Measurements from ENCODE around the gene C2CD3. TPM values are rescaled to one million over a fixed set of nuclear protein-coding genes. Genes with fewer than 3 reads are reported as not detected.
"Not testable (repeated sequence)": the region's sequence is repeated elsewhere in the genome, so short reads cannot be mapped to it uniquely, and the experiment has no call there.

The C2CD3 gene
- total RNA-seq, 1 donor from 2014 or later, result 9.1 TPM

DNA sequence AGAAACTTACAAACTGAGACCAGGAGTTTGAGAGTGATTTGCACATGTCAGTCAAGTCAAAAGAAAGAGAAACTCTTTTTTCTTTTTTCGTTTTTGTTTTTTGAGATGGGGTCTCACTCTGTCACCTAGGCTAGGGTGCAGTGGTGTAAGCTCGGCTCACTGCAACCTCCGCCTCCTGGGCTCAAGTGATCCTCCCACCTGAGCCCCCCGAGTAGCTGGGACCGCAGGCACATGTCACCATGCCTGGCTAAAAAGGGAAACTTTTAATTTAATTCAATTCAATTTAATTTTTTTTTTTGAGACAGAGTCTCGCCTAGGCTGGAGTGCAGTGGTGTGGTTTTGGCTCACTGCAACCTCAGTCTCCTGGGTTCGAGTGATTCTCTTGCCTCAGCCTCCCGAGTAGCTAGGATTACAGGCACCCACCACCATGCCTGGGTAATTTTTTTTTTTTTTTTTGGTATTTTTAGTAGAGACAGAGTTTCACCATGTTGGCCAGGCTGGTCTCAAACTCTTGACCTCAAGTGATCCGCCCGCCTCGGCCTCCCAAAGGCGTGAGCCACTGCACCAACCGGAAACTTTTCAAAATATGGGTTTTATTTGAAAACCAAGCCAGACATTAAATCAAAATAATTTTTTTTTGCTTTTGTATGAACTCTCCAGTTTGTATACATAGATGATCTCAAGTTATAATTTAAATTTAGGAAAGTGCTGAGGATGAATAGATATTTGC is 171.8 kb downstream of the C2CD3 start:
- no peak for DNase-seq
- ATAC-seq (ENCODE audit: poor library complexity), result no peak
- intact Hi-C loops (cut with DNase I), result no loop called here

DNA sequence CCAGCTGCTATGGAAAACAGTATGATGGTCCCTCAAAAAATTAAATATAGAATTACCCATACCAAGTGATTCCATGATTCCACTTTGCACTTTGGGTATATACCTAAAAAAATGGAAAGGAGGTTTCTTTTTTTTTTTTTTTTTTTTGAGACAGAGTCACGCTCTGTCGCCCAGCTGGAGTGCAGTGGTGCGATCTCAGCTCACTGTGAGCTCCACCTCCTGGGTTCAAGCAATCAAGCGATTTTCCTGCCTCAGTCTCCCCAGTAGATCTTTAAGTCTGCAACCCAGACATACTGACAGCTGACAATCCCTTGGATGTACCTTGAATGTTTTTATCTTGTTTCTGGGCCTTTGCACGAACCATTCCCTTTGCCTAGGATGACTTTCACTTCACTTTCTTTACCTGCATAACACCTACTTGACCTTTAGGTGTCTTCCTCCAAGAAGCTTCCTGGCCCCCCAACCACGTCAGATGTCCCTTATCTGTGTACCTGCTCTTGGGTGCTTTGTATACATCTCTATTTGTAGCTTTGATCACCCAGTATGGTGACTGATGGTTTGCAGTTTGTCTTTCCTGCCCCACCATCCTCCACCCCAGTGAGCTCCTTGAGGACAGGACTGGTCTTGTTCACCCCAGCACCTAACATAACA is 173.6 kb downstream of the C2CD3 start:
- ATAC-seq (ENCODE audit: poor library complexity) (no peak), DNase-seq (no peak)
- intact Hi-C loops (cut with DNase I), result no loop called here

- ATAC-seq (ENCODE audit: poor library complexity) (no peak), DNase-seq (no peak)
- intact Hi-C loops (cut with DNase I), result no loop called here
These were observed 174.5 kb downstream of the C2CD3 start for GRCh38 chr11:73996161-73996747.

GRCh38 chr11:73995731-73996130 is 175.1 kb downstream of the C2CD3 start:
- DNase-seq, result no peak
- no peak for ATAC-seq (ENCODE audit: poor library complexity)
- intact Hi-C loops (cut with DNase I), result no loop called here

- ATAC-seq (ENCODE audit: poor library complexity) (peak; percentile 51), DNase-seq (no peak)
- intact Hi-C loops (cut with DNase I), result no loop called here
These were observed 175.6 kb downstream of the C2CD3 start for GRCh38 chr11:73995247-73995646.

DNA sequence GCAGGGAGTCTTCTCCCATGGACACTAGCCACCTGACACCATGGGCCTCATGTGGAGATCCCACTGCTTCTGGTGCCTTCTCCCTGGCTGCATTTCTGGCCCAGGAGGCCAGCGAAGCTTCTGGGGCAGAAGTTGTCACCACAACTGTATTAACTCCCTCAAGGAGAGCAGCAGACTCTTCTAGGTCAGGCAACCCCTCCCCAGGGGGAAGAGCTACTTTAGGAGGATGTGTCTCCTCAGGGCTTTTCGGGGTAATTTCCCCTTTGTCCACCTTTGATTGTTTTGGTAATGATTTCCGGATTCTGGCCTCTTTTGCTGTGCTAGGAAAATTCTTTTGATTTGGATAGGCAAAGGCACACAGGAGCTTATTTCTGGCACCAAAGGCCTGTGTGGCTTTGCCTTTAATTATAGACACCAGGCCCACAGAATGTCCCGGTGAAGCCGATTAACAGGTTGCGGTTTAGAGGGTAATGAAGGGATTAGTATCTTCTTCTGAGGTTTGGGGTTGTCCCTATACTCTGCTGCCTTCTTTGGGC is 179.3 kb downstream of the C2CD3 start:
- ATAC-seq (ENCODE audit: poor library complexity) (no peak), DNase-seq (no peak)
- intact Hi-C loops (cut with DNase I), result no loop called here

DNA sequence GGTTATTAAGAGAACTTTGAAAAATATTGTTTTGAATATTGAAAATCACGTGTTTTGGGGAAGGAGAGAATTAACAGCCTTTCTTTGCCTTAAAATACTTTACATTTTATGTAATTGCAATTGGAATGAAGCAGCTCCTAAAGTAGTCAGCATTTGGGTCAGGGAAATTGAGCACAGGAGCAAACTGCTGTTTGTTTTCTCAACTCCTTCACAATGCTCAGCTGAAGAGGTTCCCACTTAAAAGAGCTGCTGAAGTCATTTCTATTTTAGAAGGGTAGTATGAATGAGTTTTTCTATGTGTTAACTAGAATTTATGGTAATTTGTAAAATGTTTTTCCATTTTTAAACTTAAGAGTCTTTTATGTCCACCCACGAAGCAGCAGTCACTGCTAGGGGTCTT is 180.1 kb downstream of the C2CD3 start:
- no peak for ATAC-seq (ENCODE audit: poor library complexity)
- DNase-seq, result no peak

DNA sequence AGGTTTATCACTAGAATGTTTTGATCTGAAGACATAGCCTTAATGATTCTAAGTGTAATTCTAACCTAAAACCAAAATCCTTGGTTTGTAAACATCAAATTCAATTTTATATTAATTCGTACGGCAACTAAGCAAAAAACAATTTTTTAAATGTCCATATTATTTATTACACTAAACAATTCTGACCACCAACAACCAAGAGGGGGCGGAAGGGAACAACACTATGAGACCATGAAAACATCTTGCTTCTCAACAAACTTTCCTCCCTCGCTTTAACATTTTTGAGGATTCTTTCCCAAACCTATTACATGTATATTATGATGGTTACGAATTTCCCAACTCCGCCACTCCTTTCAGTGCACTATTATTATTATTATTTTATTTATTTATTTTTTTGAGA is 181.6 kb downstream of the C2CD3 start:
- intact Hi-C loops (cut with DNase I), result no loop called here
- ATAC-seq (ENCODE audit: poor library complexity) (no peak), DNase-seq (no peak)

More for the DNA sequence above, 180.1 kb downstream of the C2CD3 start:
- intact Hi-C loops (cut with DNase I), result no loop called here

- no peak for DNase-seq
- ATAC-seq (ENCODE audit: poor library complexity), result no peak
- intact Hi-C loops (cut with DNase I), result no loop called here
These were observed 182.6 kb downstream of the C2CD3 start for GRCh38 chr11:73988227-73988626.

DNA sequence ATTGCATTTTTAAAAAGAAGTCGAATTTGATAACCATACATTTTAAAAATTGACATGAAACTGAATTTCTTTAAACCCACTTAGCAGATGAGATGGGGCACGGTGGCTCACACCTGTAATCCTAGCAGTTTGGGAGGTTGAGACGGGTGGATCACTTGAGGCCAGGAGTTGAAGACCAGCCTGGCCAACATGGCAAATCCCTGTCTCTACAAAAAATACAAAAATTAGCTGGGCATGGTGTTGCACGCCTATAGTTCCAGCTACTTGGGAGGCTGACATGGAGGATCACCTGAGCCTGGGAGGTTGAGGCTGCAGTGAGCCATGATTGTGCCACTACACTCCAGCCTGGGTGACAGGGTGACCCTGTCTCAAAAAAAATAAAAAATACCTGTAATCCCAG is 185.1 kb downstream of the C2CD3 start:
- DNase-seq, result peak; percentile 4
- intact Hi-C loops (cut with DNase I); ATAC-seq (ENCODE audit: poor library complexity): not testable (repeated sequence)

GRCh38 chr11:73983741-73984538 is 186.9 kb downstream of the C2CD3 start:
- intact Hi-C loops (cut with DNase I), result no loop called here
- ATAC-seq (ENCODE audit: poor library complexity) (no peak), DNase-seq (peak; percentile 30)

DNA sequence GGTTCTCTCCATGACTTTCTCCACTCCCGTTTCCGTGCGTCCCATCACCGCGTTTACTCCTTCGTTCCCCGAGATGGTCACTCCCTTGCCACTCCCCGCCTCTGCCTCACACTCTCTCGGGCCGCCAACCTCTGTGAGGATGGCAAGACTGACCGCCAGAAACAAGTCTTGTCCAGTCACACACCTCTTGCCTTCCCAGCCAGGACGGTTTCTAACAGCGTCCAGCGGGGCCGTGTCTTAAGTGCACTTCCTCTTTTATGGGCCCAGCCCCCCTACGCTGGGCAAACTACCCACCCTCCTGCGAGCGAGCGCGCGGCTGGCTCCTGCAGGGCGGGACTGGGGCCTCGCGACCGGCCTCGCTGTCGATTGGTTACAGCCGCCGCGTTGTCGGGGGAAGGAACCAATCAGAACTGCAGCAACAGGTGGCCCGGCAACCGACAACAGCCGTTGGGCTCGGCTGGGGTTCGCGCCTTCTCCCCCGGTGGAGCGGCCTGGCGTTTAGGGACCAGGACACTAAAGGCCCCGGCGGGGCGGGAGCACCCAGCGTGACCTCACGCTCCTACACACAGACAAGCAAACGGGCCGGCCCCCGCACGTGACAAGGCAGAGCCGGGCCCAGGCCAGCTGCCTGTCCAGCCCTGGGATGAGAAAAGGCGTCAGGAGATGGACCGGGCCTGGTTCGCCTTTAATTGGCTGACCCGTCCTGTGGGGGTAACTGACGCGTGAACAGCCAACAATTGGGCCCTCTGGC is 187.6 kb downstream of the C2CD3 start:
- intact Hi-C loops (cut with DNase I), result no loop called here
- DNase-seq (peak; percentile 96), ATAC-seq (ENCODE audit: poor library complexity) (peak; percentile 95)

DNA sequence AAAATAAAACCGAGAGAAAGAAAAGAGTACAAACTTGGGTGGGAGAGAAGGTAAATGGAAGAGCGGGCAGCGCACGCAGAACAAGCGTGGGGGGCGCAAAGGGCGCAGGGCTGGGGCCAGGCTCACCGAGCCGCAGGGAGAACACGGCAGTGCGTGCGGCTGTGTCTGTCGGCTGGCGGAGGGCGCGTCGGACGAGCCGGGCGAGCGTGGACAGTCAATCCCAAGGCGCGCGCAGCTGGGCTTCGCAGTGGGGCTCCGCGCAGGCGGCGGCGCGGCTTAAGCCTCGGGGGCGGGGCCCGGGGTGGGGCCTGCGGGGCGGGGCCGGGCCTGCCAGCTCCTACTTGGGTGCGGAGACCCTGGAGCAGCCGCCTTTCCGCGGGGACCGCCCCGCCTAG is 188.2 kb downstream of the C2CD3 start, which contains the start of gene UCP2:
Gene UCP2 (minus strand): TSS at position 249 of the 395 bp plus-strand sequence. CDS start 4,465 bp downstream, outside the sequence.
- peak; percentile 94 for ATAC-seq (ENCODE audit: poor library complexity)
- intact Hi-C loops (cut with DNase I), result no loop called here
- DNase-seq, result peak; percentile 94

GRCh38 chr11:73981051-73981805 is 189.6 kb downstream of the C2CD3 start:
- intact Hi-C loops (cut with DNase I), result no loop called here
- ATAC-seq (ENCODE audit: poor library complexity), result no peak
- peak; percentile 22 for DNase-seq

- no peak for ATAC-seq (ENCODE audit: poor library complexity)
- DNase-seq, result peak; percentile 63
- intact Hi-C loops (cut with DNase I), result no loop called here
These were observed 190.5 kb downstream of the C2CD3 start for GRCh38 chr11:73980001-73980961.

- ATAC-seq (ENCODE audit: poor library complexity) (no peak), DNase-seq (peak; percentile 1)
- intact Hi-C loops (cut with DNase I), result no loop called here
These were observed 192.2 kb downstream of the C2CD3 start for GRCh38 chr11:73978576-73979086.
